ENCODE results near the gene HPSE2. TPM values are rescaled to one million over a fixed set of nuclear protein-coding genes. Genes with fewer than 3 reads are reported as not detected.
"Not testable (repeated sequence)": the region's sequence is repeated elsewhere in the genome, so short reads cannot be mapped to it uniquely, and the experiment has no call there.

Gene HPSE2
- total RNA-seq, 1 donor from 2014 or later = not detected

DNA sequence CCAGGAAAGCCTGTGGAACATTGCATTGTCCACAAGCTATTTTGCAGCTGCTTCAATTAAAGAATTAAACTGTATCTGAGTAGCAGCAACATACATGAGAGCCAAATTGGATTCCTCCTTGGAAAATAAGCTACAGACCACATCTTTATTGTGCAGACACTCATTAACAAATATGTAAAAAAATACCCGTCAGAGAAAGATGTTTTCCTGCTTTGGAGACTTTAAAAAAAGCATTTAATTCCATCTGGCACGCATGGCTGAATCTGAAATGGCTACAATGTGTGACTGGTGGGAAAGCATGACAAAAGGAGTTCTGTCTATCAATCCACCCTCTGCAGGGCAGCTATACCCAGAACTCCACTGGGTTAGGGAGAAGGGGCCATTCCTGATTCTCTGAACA lies 715.8 kb downstream of the HPSE2 start:
- H3K4me3 Mint-ChIP-seq = no peak overlapping the region
- no peaks in the 10 kb centered on the region for H3K4me1 Mint-ChIP-seq (ENCODE audit: low read depth)
- H3K27me3 Mint-ChIP-seq (ENCODE audit: insufficient read depth) = peaks cover 7% of the 10 kb centered on the region
- no peaks in the 10 kb centered on the region for H3K9me3 Mint-ChIP-seq
- DNase-seq (ENCODE audit: low spot score) = no peak
- intact Hi-C loops (cut with micrococcal nuclease) = no loop called here
- no peaks in the 10 kb centered on the region for H3K36me3 Mint-ChIP-seq (ENCODE audit: low read depth)
- no peak overlapping the region for H3K27ac Mint-ChIP-seq

DNA sequence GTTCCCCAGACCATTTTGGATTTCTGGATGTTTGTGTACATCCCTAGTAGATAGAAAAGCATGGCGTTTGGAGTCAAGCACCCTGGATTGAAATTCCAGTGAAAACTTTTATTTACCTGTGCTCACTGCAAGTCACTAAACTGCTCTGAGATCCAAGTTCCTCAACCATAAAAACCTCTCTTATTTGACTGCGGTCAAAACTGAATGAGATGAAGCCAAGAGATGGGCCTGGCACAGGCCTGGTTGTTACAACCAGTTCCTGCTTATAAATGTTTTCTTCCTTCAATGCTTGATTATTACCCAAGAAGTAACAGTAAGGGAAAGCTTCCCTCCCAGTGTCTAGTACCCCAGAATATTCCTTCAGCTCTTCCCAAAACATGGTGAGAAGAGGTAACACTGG lies 718.0 kb downstream of the HPSE2 start:
- intact Hi-C loops (cut with micrococcal nuclease) = no loop called here
- no peaks in the 10 kb centered on the region for H3K9me3 Mint-ChIP-seq
- no peak for DNase-seq (ENCODE audit: low spot score)

DNA sequence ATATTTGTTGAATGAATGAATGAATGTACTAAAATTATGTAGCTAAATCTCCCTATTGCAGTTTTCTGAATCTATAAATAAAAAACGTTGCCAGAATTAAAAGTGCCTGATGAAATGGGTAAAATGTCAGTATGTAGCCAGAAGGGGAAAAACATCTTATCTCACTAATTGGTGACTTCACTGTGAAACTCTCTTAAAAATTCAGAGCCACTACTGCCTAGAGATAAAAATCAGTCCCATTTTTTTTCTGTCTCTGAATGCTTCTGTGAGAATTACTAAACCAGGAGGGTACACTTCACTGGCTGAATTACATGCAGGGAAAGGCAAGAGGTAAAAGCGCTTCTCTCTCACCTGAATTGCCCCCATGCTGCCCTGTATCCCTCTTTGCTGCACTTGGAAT lies 719.3 kb downstream of the HPSE2 start:
- Mint-ChIP-seq H3K36me3 (ENCODE audit: low read depth) (no peaks in the 10 kb centered on the region), H3K27me3 (ENCODE audit: insufficient read depth) (peaks cover 7% of the 10 kb centered on the region), H3K9me3 (no peaks in the 10 kb centered on the region), H3K4me3 (no peak overlapping the region), H3K4me1 (ENCODE audit: low read depth) (no peaks in the 10 kb centered on the region), H3K27ac (no peak overlapping the region)
- no peak for DNase-seq (ENCODE audit: low spot score)
- intact Hi-C loops (cut with micrococcal nuclease) = no loop called here

More for the DNA sequence above, 718.0 kb downstream of the HPSE2 start:
- H3K27me3 Mint-ChIP-seq (ENCODE audit: insufficient read depth) = peaks cover 7% of the 10 kb centered on the region
- H3K4me3 Mint-ChIP-seq = no peak overlapping the region
- H3K36me3 Mint-ChIP-seq (ENCODE audit: low read depth) = no peaks in the 10 kb centered on the region
- H3K4me1 Mint-ChIP-seq (ENCODE audit: low read depth) = no peaks in the 10 kb centered on the region
- no peak overlapping the region for H3K27ac Mint-ChIP-seq

DNA sequence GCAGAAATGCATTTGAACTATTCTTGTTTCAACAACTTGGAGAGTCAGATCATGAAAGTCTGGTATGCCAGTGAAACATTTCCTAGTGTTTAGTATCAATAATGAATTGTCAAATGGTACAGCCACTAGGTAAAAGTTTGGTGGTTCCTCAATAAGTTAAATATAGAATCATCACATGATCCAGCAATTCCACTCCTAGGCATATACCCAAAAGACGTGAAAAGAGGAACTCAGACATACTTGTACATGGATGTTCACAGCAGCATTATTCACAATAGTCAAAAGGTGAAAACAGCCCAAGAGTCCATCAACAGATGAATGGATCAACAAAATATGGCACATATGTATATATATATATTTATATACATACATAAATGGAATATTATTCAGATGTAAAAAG lies 721.9 kb downstream of the HPSE2 start:
- no peak overlapping the region for H3K4me3 Mint-ChIP-seq
- H3K9me3 Mint-ChIP-seq = no peaks in the 10 kb centered on the region
- H3K36me3 Mint-ChIP-seq (ENCODE audit: low read depth) = no peaks in the 10 kb centered on the region
- no peaks in the 10 kb centered on the region for H3K4me1 Mint-ChIP-seq (ENCODE audit: low read depth)
- intact Hi-C loops (cut with micrococcal nuclease) = no loop called here
- DNase-seq (ENCODE audit: low spot score) = no peak
- peaks cover 5% of the 10 kb centered on the region for H3K27me3 Mint-ChIP-seq (ENCODE audit: insufficient read depth)
- no peak overlapping the region for H3K27ac Mint-ChIP-seq

DNA sequence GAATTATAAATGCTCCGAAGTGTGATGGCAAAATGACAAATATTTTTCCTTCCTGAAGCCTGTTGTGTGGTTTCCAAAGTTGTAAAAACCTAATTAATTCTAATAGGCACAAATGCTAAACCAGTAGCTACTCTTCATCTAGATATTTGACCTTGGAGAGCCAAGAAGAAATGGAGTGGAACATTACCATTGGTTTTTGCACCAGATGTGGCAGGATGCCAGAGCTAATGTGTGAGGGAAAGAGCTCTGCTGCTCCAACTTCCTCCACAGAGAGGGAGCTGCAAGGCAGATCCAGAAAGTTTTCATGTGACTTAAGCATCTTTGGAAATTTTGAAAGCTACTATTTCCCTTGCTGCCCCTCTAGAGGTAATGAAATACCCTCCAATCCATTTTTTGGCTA lies 723.8 kb downstream of the HPSE2 start:
- Mint-ChIP-seq H3K27ac (no peak overlapping the region), H3K4me3 (no peak overlapping the region), H3K36me3 (ENCODE audit: low read depth) (no peaks in the 10 kb centered on the region), H3K4me1 (ENCODE audit: low read depth) (no peaks in the 10 kb centered on the region), H3K9me3 (no peaks in the 10 kb centered on the region), H3K27me3 (ENCODE audit: insufficient read depth) (peaks cover 4% of the 10 kb centered on the region)
- DNase-seq (ENCODE audit: low spot score) = no peak
- intact Hi-C loops (cut with micrococcal nuclease) = no loop called here

DNA sequence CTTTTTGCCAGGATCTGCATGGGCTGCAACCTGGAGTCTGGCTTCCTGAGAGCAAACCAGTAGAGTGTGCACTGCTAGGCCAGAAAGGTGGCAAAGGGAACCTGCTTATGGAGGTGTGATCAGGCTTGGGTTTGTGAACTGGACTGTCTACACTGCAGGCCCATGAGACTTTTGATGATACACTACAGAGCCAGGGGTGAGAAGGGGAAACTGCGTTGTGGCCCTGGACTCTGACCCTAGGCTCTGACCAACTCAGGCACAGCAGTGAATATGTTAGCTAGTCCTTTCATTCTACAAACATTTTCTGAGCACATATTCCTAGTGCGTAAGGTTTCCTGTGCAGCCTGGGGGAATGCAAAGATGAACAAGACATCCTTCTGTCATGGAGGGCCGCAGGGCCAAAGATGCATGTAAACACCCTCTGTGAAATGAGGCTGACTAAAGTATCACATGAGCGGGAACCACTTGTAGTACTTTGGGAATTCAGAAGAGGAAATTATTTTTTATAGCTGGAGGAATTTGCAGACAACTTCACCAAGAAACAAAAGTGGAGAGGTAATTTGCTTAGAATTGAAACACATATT lies 725.1 kb downstream of the HPSE2 start:
- no peaks in the 10 kb centered on the region for H3K9me3 Mint-ChIP-seq
- no peaks in the 10 kb centered on the region for H3K4me1 Mint-ChIP-seq (ENCODE audit: low read depth)
- no peak overlapping the region for H3K27ac Mint-ChIP-seq
- H3K27me3 Mint-ChIP-seq (ENCODE audit: insufficient read depth) = peaks cover 2% of the 10 kb centered on the region
- H3K36me3 Mint-ChIP-seq (ENCODE audit: low read depth) = no peaks in the 10 kb centered on the region
- H3K4me3 Mint-ChIP-seq = no peak overlapping the region
- intact Hi-C loops (cut with micrococcal nuclease) = no loop called here
- DNase-seq (ENCODE audit: low spot score) = no peak

DNA sequence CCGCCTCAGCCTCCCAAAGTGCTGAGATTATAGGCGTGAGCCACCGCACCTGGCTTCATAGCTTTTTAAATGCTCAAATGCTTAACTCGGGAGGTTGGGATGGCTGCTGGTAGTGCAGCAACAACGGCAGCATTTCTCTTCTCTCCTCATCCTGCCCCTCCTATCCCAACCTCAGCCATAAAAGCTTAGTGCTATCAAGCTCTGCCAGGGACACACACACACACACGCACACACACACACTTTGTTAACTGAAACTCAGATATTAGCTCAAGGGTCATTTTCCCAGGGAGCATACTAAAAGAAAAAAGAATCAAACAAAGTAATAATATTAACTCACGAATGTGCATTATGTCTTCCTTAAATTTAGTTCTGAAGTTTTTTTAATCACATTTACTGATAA lies 725.9 kb downstream of the HPSE2 start:
- H3K4me1 Mint-ChIP-seq (ENCODE audit: low read depth) = no peaks in the 10 kb centered on the region
- H3K4me3 Mint-ChIP-seq = no peak overlapping the region
- DNase-seq (ENCODE audit: low spot score) = no peak
- H3K27me3 Mint-ChIP-seq (ENCODE audit: insufficient read depth) = peaks cover 2% of the 10 kb centered on the region
- intact Hi-C loops (cut with micrococcal nuclease) = no loop called here
- H3K9me3 Mint-ChIP-seq = no peaks in the 10 kb centered on the region
- no peaks in the 10 kb centered on the region for H3K36me3 Mint-ChIP-seq (ENCODE audit: low read depth)
- no peak overlapping the region for H3K27ac Mint-ChIP-seq

DNA sequence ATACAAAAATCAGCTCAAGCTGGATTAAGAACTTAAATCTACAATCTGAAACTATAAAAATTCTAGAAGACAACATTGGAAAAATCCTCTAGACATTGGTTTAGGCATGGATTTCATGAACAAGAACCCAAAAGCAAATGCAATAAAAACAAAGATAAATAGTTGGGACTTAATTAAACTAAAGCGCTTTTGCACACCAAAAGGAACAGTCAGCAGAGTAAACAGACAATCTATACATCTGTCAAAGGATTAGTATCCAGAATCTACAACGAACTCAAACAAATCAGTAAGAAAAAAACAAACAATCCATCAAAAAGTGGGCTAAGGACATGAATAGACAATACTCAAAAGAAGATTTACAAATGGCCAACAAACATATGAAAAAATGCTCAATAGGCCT lies 733.1 kb downstream of the HPSE2 start:
- H3K27ac Mint-ChIP-seq; H3K4me1 Mint-ChIP-seq (ENCODE audit: low read depth); DNase-seq (ENCODE audit: low spot score); H3K27me3 Mint-ChIP-seq (ENCODE audit: insufficient read depth); H3K4me3 Mint-ChIP-seq; intact Hi-C loops (cut with micrococcal nuclease); H3K9me3 Mint-ChIP-seq; H3K36me3 Mint-ChIP-seq (ENCODE audit: low read depth): not testable (repeated sequence)

DNA sequence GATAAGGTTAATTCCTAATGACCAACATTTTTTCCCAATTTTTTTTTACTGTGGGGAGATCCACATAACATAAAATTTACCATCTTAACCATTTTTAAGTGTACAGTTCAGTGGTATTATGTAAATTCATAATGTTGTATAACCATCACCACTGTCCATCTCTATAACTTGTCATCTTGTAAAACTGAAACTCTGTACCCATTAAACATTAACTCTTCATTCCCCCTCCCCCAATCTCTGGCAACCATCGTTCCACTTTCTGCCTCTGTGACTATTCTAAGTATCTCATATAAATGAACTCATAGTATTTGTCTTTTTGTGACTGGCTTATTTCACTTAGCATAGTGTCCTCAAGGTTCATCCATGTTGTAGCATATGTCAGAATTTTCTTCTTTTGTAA lies 742.9 kb downstream of the HPSE2 start:
- no peak overlapping the region for H3K4me3 Mint-ChIP-seq
- no peak for DNase-seq (ENCODE audit: low spot score)
- intact Hi-C loops (cut with micrococcal nuclease) = no loop called here
- H3K9me3 Mint-ChIP-seq = peaks cover 14% of the 10 kb centered on the region
- H3K4me1 Mint-ChIP-seq (ENCODE audit: low read depth) = no peaks in the 10 kb centered on the region
- no peak overlapping the region for H3K27ac Mint-ChIP-seq
- peaks cover 7% of the 10 kb centered on the region for H3K27me3 Mint-ChIP-seq (ENCODE audit: insufficient read depth)
- H3K36me3 Mint-ChIP-seq (ENCODE audit: low read depth) = no peaks in the 10 kb centered on the region

DNA sequence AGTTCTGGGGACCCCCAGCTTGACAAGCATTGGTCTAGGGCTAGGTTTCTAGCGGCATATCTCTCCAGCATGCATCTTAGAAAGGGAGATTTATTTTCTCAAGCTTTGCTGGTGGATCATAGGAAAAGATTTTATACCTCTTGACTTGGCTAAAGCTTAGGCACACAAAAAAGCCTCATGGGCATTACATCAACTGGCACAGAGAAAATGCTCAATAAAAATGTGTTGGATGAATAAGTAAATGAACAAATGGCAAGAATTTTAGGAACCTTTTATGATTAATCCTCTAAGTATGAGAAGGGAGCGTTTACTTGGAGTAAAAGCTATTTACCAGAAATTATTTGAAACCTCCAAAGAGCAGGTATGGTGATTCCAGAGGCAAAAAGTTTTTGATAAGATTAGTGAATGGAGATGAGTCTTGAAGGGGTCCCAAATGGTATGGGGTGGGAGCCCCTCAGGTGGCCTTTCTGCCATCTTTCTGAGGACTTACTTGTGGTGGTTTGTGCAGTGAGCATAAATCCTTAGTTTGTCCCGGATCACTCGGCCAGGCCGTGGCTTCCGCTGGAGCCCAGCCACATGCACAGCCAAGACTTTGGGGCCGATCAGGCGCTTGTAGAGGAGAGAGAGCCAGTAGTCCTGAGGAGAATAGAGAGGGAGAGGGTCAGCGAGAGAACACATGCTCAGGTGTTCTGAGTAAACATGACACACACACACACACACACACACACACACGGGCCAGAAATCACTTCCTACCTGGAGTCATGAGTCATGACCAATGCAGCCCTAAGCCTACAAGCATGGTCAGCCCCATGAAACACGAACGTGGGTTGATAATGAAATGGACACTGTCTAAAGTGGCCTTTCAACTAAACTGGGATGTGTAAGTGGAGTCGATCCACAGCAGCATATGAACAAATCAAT lies 745.8 kb downstream of the HPSE2 start:
- intact Hi-C loops (cut with micrococcal nuclease) = no loop called here
- Mint-ChIP-seq H3K9me3 (peaks cover 3% of the 10 kb centered on the region), H3K27ac (no peak overlapping the region), H3K27me3 (ENCODE audit: insufficient read depth) (peaks cover 2% of the 10 kb centered on the region), H3K4me1 (ENCODE audit: low read depth) (no peaks in the 10 kb centered on the region), H3K4me3 (no peak overlapping the region), H3K36me3 (ENCODE audit: low read depth) (no peaks in the 10 kb centered on the region)
- no peak for DNase-seq (ENCODE audit: low spot score)

DNA sequence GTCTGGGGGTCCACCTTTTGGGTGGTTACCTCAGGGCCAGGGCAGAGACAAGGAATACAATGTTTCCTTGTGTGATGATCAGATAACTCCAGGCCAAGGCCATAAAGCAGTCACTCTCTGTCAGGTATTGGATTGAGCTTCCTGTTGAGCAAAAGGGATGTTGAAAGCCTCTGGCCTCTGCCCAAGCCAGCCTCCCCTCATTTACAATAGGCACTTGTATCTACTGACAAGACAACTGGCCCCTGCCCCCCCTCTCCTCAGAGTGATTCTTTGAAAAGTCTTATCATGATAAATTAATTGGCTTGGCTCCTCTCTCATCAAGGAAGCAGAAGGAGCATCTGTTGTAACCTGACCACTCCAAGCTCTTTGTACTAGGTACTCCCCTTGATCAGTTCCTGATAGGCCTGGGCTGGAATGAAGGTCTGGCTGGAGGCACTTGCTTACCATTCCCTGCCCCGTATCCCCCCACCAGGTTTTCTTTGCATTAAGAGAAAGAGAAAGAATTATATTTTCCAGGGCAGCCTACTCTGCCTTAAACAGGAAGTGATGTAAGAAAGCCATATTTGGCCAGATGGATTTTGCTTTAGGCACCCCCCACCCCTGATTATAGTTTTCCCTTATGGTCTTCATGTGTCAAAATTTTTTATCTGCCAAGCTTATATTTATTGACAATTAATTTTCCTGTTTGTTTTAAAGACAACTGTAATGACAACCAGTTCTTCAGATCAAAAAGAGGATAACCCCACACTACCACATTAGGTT lies 746.8 kb downstream of the HPSE2 start:
- intact Hi-C loops (cut with micrococcal nuclease) = no loop called here

DNA sequence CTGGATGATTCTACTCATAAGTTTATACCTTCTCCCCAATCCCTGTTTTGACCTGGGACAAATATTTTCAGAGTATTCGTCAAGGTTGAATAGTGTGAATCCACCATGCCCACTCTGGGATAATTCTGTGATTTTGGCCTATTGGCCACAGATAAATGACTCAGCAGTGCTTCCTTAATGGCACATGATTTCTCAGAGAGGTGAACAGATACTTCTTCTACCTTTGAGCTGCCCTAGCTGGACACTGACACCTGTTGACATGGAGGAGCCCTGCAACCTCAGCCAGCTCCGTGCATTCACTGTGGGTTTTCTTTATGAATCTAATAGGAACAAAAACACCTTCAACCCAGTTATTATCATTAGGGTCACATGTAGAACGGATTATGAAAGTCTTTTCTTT lies 748.0 kb downstream of the HPSE2 start:
- Mint-ChIP-seq H3K27me3 (ENCODE audit: insufficient read depth) (no peaks in the 10 kb centered on the region), H3K36me3 (ENCODE audit: low read depth) (no peaks in the 10 kb centered on the region), H3K4me3 (no peak overlapping the region), H3K9me3 (no peaks in the 10 kb centered on the region), H3K27ac (no peak overlapping the region), H3K4me1 (ENCODE audit: low read depth) (no peaks in the 10 kb centered on the region)
- intact Hi-C loops (cut with micrococcal nuclease) = no loop called here
- no peak for DNase-seq (ENCODE audit: low spot score)

More for the DNA sequence above, 746.8 kb downstream of the HPSE2 start:
- Mint-ChIP-seq H3K4me1 (ENCODE audit: low read depth) (no peaks in the 10 kb centered on the region), H3K36me3 (ENCODE audit: low read depth) (no peaks in the 10 kb centered on the region), H3K27me3 (ENCODE audit: insufficient read depth) (no peaks in the 10 kb centered on the region), H3K4me3 (no peak overlapping the region), H3K27ac (no peak overlapping the region), H3K9me3 (no peaks in the 10 kb centered on the region)
- no peak for DNase-seq (ENCODE audit: low spot score)

DNA sequence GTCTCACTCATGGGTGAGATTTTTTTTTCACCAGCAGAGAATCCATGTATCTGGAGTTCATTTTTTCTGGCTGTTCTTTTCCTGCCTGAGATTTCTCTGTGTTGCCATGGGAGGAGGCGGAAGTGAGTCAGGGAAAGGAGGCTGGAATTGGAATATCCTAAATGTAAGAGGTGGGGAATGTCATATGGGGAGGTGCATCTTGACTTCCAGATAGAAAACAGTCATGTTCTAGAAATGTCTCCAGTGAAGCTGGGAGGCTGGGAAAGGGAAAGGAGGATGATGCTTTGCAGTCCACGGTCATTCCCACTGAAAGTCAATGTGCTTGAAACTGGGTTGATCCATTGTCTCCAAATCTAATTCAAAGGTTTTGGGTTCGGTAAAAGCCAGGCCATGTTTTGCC lies 749.2 kb downstream of the HPSE2 start:
- Mint-ChIP-seq H3K4me1 (ENCODE audit: low read depth) (no peaks in the 10 kb centered on the region), H3K27ac (no peak overlapping the region), H3K4me3 (no peak overlapping the region), H3K36me3 (ENCODE audit: low read depth) (no peaks in the 10 kb centered on the region), H3K27me3 (ENCODE audit: insufficient read depth) (no peaks in the 10 kb centered on the region), H3K9me3 (no peaks in the 10 kb centered on the region)
- no peak for DNase-seq (ENCODE audit: low spot score)
- intact Hi-C loops (cut with micrococcal nuclease) = no loop called here

All from activated T-helper 1 cell treated with anti-CD3 and anti-CD28 coated beads, Interleukin-12 subunit alpha, Interleukin-12 subunit beta, Interleukin-2, Interleukin-4 antibody, amounts not matched to agents 30 ng/mL and 10 ng/mL and 1 ng/mL, durations not matched to agents 14 hours and 24 hours and 36 hours (primary cell).